ENCODE results near the gene CTXN1.

The CTXN1 gene

GRCh38 chr19:7907122-7907521 lies 18.8 kb downstream of the CTXN1 start:
- no peaks in the 10 kb centered on the region for H3K27me3 Mint-ChIP-seq
- H3K36me3 Mint-ChIP-seq (ENCODE audit: low read depth), result peaks cover 49% of the 10 kb centered on the region
- DNase-seq, result no peak
- peaks cover 34% of the 10 kb centered on the region for H3K4me1 Mint-ChIP-seq (ENCODE audit: low read depth)
- H3K9me3 Mint-ChIP-seq, result no peaks in the 10 kb centered on the region
- no peak overlapping the region for H3K4me3 Mint-ChIP-seq
- no peak overlapping the region for H3K27ac Mint-ChIP-seq

- Mint-ChIP-seq H3K9me3 (no peaks in the 10 kb centered on the region), H3K4me3 (peak overlapping the region; percentile 88), H3K27ac (peak overlapping the region; percentile 32), H3K36me3 (ENCODE audit: low read depth) (peaks cover 38% of the 10 kb centered on the region), H3K27me3 (no peaks in the 10 kb centered on the region), H3K4me1 (ENCODE audit: low read depth) (peaks cover 35% of the 10 kb centered on the region)
- DNase-seq, result no peak
These were observed 20.1 kb downstream of the CTXN1 start for GRCh38 chr19:7905859-7906258.

GRCh38 chr19:7905268-7905667 lies 20.7 kb downstream of the CTXN1 start:
- H3K27ac Mint-ChIP-seq, result peak overlapping the region; percentile 92
- peak overlapping the region; percentile 88 for H3K4me3 Mint-ChIP-seq
- peaks cover 35% of the 10 kb centered on the region for H3K4me1 Mint-ChIP-seq (ENCODE audit: low read depth)
- H3K27me3 Mint-ChIP-seq, result no peaks in the 10 kb centered on the region
- no peak for DNase-seq
- peaks cover 32% of the 10 kb centered on the region for H3K36me3 Mint-ChIP-seq (ENCODE audit: low read depth)
- H3K9me3 Mint-ChIP-seq, result no peaks in the 10 kb centered on the region

- H3K4me1 Mint-ChIP-seq (ENCODE audit: low read depth), result peaks cover 35% of the 10 kb centered on the region
- no peak for DNase-seq
- no peaks in the 10 kb centered on the region for H3K27me3 Mint-ChIP-seq
- peak overlapping the region; percentile 88 for H3K4me3 Mint-ChIP-seq
- H3K27ac Mint-ChIP-seq, result peak overlapping the region; percentile 92
- H3K9me3 Mint-ChIP-seq, result no peaks in the 10 kb centered on the region
- peaks cover 30% of the 10 kb centered on the region for H3K36me3 Mint-ChIP-seq (ENCODE audit: low read depth)
These were observed 21.6 kb downstream of the CTXN1 start for GRCh38 chr19:7904074-7905020.

GRCh38 chr19:7903244-7904073 lies 22.5 kb downstream of the CTXN1 start, which contains the start of gene MAP2K7:
MAP2K7 (plus strand) TSS chr19:7903877; CDS start chr19:7903945, 68 bp downstream.
- H3K36me3 Mint-ChIP-seq (ENCODE audit: low read depth), result peaks cover 30% of the 10 kb centered on the region
- H3K4me3 Mint-ChIP-seq, result peak within 1 kb of the TSS; percentile 88
- H3K27ac Mint-ChIP-seq, result peak within 1 kb of the TSS; percentile 97
- DNase-seq, result peak; percentile 100
- H3K4me1 Mint-ChIP-seq (ENCODE audit: low read depth), result peaks cover 35% of the 10 kb centered on the region
- no peaks in the 10 kb centered on the region for H3K27me3 Mint-ChIP-seq
- no peaks in the 10 kb centered on the region for H3K9me3 Mint-ChIP-seq

- H3K9me3 Mint-ChIP-seq, result no peaks in the 10 kb centered on the region
- H3K4me1 Mint-ChIP-seq (ENCODE audit: low read depth), result peaks cover 35% of the 10 kb centered on the region
- peaks cover 30% of the 10 kb centered on the region for H3K36me3 Mint-ChIP-seq (ENCODE audit: low read depth)
- no peak for DNase-seq
- H3K27ac Mint-ChIP-seq, result peak overlapping the region; percentile 97
- H3K4me3 Mint-ChIP-seq, result peak overlapping the region; percentile 86
- H3K27me3 Mint-ChIP-seq, result no peaks in the 10 kb centered on the region
These were observed 23.1 kb downstream of the CTXN1 start for GRCh38 chr19:7902796-7903243.

GRCh38 chr19:7901337-7901736 lies 24.6 kb downstream of the CTXN1 start:
- no peak for DNase-seq
- H3K27ac Mint-ChIP-seq, result no peak overlapping the region
- H3K4me1 Mint-ChIP-seq (ENCODE audit: low read depth), result peaks cover 31% of the 10 kb centered on the region
- no peak overlapping the region for H3K4me3 Mint-ChIP-seq
- H3K27me3 Mint-ChIP-seq, result peaks cover 3% of the 10 kb centered on the region
- no peaks in the 10 kb centered on the region for H3K9me3 Mint-ChIP-seq
- H3K36me3 Mint-ChIP-seq (ENCODE audit: low read depth), result peaks cover 20% of the 10 kb centered on the region

- Mint-ChIP-seq H3K4me3 (no peak overlapping the region), H3K36me3 (ENCODE audit: low read depth) (peaks cover 16% of the 10 kb centered on the region), H3K27ac (no peak overlapping the region), H3K27me3 (peaks cover 3% of the 10 kb centered on the region), H3K9me3 (no peaks in the 10 kb centered on the region), H3K4me1 (ENCODE audit: low read depth) (peaks cover 28% of the 10 kb centered on the region)
- no peak for DNase-seq
These were observed 25.0 kb downstream of the CTXN1 start for GRCh38 chr19:7900931-7901330.

- no peak overlapping the region for H3K4me3 Mint-ChIP-seq
- no peak overlapping the region for H3K27ac Mint-ChIP-seq
- no peaks in the 10 kb centered on the region for H3K9me3 Mint-ChIP-seq
- peaks cover 24% of the 10 kb centered on the region for H3K4me1 Mint-ChIP-seq (ENCODE audit: low read depth)
- peaks cover 11% of the 10 kb centered on the region for H3K36me3 Mint-ChIP-seq (ENCODE audit: low read depth)
- H3K27me3 Mint-ChIP-seq, result peaks cover 5% of the 10 kb centered on the region
- DNase-seq, result no peak
These were observed 25.5 kb downstream of the CTXN1 start for GRCh38 chr19:7900401-7900870.

- Mint-ChIP-seq H3K27me3 (peaks cover 9% of the 10 kb centered on the region), H3K27ac (no peak overlapping the region), H3K36me3 (ENCODE audit: low read depth) (peaks cover 7% of the 10 kb centered on the region), H3K4me1 (ENCODE audit: low read depth) (peaks cover 19% of the 10 kb centered on the region), H3K4me3 (no peak overlapping the region), H3K9me3 (no peaks in the 10 kb centered on the region)
- DNase-seq, result no peak
These were observed 26.1 kb downstream of the CTXN1 start for GRCh38 chr19:7899751-7900378.

- Mint-ChIP-seq H3K36me3 (ENCODE audit: low read depth) (no peaks in the 10 kb centered on the region), H3K4me3 (no peak overlapping the region), H3K27me3 (peaks cover 17% of the 10 kb centered on the region), H3K9me3 (no peaks in the 10 kb centered on the region), H3K4me1 (ENCODE audit: low read depth) (peaks cover 13% of the 10 kb centered on the region), H3K27ac (no peak overlapping the region)
- no peak for DNase-seq
These were observed 27.0 kb downstream of the CTXN1 start for GRCh38 chr19:7898967-7899366.

GRCh38 chr19:7897292-7897691 lies 28.6 kb downstream of the CTXN1 start:
- peaks cover 1% of the 10 kb centered on the region for H3K4me1 Mint-ChIP-seq (ENCODE audit: low read depth)
- peaks cover 23% of the 10 kb centered on the region for H3K27me3 Mint-ChIP-seq
- no peak overlapping the region for H3K4me3 Mint-ChIP-seq
- no peak for DNase-seq
- H3K36me3 Mint-ChIP-seq (ENCODE audit: low read depth), result no peaks in the 10 kb centered on the region
- no peaks in the 10 kb centered on the region for H3K9me3 Mint-ChIP-seq
- no peak overlapping the region for H3K27ac Mint-ChIP-seq

- H3K9me3 Mint-ChIP-seq, result no peaks in the 10 kb centered on the region
- H3K36me3 Mint-ChIP-seq (ENCODE audit: low read depth), result no peaks in the 10 kb centered on the region
- H3K27ac Mint-ChIP-seq, result no peak overlapping the region
- no peaks in the 10 kb centered on the region for H3K4me1 Mint-ChIP-seq (ENCODE audit: low read depth)
- no peak overlapping the region for H3K4me3 Mint-ChIP-seq
- peaks cover 30% of the 10 kb centered on the region for H3K27me3 Mint-ChIP-seq
- DNase-seq, result no peak
These were observed 30.4 kb downstream of the CTXN1 start for GRCh38 chr19:7895565-7895964.

- DNase-seq, result no peak
- Mint-ChIP-seq H3K27me3 (peaks cover 36% of the 10 kb centered on the region), H3K9me3 (no peaks in the 10 kb centered on the region), H3K4me3 (no peak overlapping the region), H3K27ac (no peak overlapping the region), H3K36me3 (ENCODE audit: low read depth) (no peaks in the 10 kb centered on the region), H3K4me1 (ENCODE audit: low read depth) (no peaks in the 10 kb centered on the region)
These were observed 31.2 kb downstream of the CTXN1 start for GRCh38 chr19:7894612-7895309.

All from activated T-cell treated with anti-CD3 and anti-CD28 coated beads, Interleukin-2, amount 50 U/mL, for 24 hours (primary cell).